HG03460 (cell line): ENCODE data around the gene KCNQ2.

Experiments used
- ATAC-seq: cut with Tn5 transposase; IDR thresholded peaks from one replicate; pipeline ENCODE4 v1.9.1; 2021; ENCODE audit not compliant: unreplicated experiment

Gene KCNQ2

DNA sequence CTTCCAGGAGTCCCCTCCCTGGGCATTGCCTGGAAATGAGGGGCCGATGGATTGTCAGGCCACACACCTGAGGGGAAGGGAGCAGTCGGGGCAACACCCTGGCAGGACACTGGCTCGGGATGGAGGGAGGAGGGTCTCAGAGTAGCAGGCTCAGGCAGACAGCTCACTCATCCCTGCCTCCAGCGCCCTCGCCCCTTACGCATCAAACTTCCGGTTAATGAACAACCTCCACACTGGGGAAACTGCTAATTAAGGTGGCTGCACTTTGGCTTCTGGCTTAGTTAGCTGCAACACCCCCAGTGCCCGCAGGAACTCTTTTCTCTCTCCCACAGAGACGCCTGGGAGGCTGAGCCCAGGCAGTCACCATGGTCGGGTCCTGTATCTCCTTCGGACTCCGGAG, 98.0 kb downstream of the KCNQ2 start:
- ATAC-seq, result no peak

DNA sequence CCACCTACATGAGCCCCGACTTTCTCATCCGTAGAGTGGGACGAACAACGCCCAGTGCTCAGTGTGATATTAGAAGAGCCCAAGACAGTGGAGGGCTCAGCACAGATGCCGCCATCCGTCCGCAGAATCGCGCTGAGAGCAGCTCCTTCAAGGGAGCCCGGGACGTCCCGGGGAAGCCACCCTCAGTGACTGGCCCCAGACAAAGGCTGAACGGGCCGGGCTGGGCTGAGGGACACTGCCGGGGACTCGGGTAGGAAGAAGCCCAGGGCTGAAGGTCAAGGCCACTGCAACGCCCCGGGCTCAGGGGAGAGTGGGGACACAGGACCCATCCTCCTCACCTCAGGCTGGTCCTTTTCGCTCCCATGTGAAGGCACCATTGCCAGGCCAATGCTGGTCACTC, 98.5 kb downstream of the KCNQ2 start:
- no peak for ATAC-seq

DNA sequence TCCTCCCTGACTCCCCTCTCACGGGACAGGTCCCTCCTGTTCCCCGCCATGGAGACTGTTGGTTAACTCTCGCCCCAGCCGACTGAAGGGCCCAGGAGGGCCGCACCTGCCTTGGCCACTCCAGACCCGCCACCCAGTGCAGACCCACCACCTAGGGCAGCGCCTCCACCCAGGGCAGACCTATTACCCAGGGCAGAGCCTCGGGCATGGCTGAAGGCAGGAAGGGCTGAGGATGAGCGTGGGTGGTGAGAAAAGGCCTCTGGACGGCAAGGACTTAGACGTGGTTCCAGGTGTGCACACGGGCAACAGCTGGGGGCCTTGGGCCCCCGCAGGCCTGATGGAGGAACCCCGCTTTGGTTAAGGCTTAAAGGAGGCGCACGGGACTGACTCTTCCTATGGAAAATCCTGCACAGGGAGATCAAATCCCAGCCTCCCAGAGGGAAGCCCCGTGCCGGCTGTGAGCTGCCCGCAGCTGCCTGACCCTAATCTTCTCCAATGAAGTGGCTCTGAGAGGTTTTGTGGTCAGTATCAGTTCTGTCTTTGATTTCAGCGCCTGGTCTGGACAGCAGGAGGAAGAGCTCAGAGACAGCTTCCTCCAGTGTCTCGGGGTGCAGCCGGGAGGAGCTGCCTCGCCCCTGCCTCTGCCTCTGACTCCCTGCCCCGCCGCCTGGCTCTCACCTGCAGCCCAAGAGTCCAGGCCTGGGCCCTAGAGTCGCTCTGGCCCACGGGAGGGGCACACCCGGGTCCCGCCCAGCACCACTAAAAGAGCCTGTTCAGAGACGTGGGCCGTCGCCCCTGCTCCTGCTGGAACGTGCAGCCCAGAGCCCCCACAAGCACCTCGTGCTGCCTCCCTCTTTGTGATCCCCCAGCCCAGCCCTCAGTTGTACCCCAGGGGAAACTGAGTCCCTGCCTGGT, 99.2 kb downstream of the KCNQ2 start:
- ATAC-seq, result no peak

DNA sequence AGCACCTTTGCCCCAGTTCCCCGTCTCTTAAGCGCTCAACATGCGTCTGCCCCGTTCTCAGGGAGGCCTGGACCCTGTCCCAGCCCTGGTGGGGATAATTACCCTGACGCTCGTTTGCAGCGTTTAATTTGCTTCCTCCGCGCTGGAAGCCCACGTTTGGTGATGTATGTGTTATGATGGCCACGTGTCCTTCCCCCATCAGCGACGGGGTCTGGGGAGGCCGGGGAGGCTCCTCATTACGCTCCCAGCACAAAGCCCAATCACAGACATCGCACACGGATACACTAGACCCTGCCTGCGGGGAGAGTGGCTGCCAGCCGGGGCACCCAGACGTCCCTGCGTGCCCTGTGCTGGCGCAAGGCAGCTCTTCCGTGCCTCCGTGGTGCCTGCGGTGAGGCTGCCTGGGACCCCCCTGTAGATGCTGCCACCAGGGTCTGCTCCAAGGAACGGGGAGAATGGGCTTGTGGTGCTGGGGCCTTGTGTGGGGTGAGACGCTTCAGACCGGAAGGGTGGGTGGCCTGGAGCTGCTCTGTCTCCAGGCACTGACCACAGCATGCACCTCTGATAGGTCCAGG, 101.1 kb downstream of the KCNQ2 start:
- ATAC-seq, result no peak

DNA sequence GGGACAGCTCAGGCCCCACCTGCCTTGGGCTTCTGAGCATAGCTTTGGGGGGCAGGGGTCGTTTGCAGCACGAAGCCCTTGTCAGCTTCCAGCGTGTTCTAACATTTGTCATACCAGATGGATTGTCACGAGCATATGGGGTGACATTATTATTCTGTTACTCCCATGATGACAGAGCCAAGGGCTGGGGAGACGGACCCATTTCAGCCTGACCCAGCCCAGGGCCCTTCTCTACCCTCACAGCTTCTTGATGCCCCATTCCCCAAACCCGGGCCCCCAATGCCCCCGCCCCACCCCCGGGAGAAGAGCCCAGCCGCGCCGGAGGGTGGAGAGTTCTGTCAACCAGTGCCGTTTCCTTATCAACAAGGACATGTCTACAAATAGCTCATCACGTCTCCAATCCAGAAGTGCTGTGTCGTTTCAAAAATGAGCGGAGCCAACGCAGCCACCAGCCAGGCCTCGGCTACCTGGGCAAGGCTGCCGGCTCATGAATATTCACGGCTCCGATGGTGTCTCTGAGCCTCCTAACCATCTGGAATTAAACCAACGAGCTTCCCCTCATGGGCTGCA, 101.8 kb downstream of the KCNQ2 start:
- no peak for ATAC-seq

DNA sequence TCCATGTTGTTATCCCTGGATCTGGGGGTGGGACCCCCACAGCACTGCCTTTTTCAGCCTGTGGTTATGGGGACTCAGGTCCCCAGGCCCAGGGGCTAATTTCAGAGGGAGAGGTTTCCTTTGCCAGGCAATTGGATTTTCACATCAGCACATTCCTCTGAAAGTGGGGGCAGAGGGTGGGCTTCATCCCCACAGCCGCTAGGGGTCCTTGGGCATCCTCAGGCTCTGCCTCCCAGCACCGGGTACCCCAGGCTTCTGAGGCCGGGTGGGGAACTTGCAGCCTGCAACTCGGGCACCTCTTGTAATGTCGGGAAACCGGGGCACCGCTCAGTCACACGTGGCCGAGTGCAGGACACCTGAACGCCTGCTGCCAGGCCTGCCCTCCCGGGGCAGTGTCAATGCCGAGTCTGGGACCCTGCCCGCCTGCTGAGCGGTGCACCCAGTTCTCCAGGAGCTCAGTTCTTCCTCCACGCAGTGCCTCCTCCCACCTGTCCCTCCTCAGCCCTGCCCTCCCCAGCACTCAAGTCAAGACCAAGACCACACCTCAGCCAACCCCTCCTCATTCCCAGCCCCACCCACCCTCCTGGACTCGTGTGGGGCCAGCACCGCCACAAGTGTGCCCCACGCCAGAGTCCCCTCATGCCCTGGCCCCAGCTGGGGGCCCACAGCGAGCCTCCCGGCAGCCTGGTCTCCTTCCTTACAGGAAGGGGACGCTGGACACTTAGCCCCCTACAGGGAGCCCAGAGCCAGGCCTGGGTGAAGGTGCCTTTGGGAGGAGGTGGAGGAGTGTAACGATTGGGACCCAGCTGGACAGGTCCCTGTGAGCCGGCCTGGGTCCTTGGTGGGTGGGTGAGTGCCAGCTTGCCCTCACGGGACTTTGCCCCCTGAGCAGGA, 102.5 kb downstream of the KCNQ2 start:
- ATAC-seq, result no peak

DNA sequence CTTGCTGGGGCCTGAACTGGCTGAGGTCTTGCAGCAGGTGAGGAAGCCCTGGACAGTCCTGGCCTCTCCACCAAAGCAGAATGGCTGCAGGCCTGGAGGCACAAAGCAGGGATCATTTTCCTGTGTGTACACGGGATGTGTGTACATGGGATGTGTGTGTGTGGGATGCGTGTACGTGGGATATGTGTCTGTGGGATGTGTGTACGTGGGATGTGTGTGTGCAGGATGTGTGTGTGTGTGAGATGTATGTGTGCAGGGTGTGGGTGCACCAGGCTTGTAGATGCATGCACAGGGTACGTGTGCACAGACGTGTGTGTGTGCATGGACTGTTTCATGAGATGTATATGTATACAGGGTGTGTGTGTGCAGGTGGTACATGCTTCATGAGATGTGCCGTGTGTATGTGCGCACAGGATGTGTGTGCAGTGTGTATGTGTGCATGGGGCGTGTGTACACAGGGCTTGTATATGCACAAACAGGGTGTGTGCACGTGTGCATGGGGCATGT, 103.4 kb downstream of the KCNQ2 start:
- ATAC-seq, result no peak

DNA sequence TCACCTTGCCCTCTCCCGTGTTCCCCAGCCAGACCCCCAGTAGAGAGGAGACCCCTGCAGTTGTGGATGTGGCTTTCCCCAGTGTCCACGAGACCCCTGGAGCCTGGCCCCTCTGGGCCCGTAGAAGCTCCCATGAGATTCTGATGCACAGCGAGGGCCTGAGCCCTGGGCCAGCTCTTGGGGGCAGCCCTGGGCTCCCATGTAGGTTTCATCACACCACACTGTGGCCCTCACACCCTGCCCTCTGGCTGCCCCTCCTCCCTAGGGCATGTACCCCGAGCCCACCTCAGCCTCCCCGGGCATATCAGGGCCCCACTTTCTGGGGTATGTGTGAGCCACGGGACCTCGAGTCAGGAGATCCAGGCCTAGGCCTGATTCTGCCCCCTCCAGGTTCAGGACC, 104.3 kb downstream of the KCNQ2 start:
- no peak for ATAC-seq

DNA sequence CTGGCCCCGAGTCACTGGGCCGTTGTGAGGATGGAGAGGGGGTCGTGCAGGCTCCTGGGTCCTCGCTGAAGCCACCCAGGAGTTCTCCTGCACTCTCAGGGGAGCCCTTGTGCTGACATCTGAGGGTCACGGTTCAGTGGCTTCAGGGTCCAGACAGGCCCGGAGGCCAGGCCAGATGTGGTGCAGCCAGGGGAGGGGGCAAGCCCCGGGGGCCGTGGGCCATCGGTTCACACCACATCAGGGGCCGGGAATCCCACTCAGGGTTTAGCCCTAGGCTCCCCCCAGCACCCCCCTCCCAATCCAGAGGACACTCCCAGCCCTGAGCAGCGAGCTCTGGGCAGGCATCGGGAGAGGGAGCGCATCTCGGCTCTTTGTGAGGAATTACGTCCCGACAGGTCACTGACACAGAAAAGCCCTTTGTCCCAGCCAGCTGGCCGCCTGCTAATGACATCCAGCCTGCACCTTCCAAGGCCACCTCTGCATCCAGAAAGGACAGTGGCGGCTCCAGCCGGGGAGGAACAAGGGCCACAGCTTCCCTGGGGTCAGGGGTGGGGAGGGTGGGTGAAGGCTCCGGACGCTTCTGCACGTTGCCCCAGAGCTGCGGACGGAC, 104.9 kb downstream of the KCNQ2 start:
- no peak for ATAC-seq

DNA sequence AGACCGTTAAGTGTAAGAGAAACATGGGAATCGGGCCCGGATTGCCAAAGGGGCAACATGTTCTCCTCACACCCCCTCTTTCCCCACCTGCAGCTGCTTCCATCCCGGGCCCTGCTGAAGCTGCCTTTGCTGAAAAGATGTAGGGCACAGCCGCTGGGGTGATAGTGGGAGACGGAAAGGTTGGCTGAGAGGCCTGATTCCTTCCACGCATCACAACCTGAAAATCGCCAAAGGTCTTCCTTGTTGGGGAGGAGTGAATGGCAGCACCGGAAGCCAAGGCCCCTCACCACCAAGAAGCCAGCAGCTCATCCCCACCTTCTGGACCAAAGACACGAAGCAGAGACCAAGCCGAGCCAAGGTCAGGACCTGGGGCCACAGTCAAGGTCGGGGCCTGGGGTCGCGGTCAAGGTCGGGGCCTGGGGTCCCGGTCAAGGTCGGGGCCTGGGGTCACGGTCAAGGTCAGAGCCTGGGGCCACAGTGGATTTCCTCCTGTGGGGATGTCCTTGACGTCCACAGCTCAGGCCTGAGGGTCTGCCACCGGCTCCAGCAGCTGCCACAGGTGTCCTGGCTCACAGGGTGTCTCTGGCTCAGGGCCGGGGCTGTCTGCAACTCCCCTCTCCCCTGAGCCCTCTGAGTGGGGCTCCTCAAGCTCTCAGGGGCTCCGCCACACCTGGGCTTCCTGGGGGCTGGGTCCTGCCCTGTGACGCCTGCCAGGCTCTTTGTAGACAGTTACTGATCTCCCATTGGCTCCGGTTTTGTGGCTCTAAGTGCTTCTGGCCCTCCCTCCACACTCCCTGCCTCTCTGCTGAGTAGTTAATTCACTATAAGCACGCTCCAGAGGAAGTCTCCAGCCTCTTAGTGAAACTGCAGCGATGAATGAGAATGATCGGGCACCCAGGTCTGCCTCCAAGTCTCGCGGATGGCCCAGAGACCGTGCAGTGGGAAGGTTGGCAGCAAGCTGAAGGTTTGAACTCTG, 105.8 kb downstream of the KCNQ2 start:
- no peak for ATAC-seq

DNA sequence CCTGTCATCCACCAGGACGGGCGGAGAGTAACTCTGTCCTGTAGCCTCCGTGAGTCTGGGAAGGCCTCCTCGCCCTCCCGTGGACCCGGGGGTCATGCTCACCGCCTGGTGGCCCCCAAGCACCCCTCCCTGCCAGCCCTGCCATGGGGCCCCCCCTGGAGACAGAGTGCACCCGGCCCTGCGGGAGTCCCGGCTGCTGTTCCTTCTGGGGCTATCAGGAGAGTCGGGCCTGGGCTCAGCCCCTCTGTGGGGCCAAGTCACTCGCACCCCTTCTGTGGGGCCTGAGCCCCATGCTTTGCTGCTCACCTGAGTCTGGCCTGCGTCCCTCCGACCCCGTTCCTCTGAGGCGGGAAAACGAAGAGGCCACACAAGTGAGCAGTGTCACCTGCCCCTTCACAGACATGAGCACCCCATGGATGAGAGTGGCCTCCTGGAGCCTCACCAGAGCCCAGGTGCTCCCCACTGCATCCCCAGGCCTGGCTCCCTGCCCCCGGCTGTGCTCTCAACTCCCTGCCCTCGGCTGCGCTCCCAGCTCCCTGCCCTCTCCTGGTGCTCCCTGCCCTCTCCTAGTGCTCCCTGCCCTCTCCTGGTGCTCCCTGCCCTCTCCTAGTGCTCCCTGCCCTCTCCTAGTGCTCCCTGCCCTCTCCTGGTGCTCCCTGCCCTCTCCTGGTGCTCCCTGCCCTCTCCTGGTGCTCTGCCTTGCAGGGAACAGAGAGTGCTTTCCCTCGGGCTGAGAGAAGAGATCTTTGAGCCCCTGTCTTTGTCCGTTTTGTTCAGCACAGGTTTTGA, 106.7 kb downstream of the KCNQ2 start:
- no peak for ATAC-seq

DNA sequence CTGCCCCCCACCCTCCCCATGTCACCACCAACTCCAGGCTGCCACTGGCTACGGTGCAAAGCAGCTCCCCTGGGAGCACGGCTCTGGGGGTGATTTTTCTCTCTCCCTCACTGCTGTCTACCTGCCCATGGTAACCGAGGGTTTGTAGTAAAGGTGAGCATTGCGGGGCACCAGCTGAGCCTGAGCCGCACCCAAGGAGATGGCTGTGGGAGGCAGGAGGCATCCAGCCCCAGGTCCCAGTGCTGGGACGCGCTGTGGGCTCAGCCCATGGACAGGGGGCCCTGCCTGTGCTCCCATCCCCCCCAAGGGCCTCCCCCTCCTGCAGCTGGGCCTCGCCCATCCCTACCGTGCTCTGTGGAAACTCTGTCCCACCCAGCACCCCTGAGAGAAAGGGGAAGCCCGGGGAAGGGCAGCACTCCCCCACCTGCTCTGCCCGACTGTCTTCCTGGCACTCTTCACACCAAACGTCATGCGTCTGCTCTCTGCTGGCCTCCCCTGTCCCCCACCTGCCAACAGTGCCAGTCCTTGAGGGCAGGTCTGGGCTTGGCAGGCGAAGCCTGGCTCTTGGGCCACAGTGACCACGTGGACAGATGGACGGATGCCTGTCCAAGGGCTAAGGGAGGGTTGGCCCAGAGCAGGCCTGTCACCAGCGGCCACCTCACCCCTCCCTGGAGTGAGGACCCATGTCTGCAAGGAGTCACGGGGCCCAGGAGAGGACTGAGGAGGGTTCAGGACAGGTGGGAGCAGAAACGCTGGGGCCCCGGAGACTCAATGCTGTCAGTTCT, 107.5 kb downstream of the KCNQ2 start:
- no peak for ATAC-seq

DNA sequence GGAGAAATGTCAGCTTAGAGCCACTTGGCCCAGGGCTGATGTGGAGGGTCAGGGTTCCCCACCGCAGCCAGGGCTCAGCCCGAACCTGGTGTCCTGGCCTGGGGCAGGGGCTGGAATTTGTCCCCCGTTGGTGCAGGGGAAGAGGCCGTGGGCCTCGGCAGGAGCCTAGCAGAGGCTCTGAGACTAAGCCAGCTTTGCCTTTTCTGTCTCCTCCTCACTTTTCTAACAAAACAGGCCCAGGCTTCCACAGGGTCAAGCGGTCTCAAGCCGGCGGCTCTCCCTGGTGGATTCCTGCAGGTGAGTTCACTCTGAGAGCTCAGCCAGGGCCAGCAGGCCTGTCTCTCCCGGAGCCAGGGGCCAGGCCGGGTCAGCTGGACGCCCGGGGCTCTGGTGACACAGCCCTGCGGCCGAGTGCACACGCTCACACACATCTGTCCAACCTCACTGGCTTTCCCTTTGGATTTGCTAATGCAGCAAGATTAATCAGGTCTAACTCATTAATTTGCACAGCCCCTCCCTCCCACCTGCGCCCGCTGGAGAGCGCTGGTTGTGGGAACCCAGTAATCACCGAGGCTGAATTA, 108.4 kb downstream of the KCNQ2 start:
- ATAC-seq, result no peak

DNA sequence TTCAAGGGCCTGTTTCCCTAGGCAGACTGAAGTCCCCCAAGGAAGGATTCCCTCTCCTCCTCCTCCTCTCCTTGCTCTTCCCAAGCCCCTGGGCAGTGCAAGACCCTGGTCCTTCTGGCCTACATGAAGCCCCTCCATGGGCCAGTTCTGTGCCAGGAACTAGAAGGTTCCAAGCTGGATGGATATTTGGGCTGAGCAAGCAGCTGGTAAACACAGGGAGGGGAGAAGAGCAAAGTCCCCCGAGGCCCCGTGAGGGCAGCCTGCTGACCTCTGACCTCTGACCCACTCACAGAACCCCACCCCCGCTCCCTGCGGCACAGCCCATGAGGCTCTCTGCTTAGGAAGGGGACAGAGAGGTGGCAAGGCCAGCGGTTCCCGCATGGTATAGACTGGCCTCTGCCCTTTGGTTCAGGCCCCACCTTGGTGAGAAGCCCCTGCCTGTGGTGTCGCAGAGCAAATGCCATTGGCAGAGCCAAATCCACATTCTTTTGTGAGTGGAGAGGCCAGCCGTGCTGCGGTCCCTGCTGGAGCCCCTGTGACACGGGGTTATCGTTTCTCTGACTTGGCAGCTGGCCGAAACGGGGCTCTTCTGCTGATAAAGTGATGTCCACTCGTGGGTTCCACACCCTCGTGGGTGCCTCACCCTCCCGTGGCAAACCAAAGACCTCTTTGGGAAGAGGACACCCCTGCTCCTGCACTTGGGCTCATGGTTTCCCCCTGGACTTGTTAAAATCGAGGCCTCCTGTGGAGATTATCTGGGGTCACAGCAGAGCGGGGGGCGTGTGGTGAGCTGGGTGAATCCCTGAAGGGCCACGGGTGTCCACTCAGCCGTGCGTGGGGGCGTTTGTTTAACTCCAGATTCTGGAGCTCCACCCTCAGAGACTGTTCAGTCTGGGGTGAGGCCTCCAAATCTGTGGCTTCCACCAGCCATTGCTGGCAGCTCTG, 109.2 kb downstream of the KCNQ2 start:
- no peak for ATAC-seq

DNA sequence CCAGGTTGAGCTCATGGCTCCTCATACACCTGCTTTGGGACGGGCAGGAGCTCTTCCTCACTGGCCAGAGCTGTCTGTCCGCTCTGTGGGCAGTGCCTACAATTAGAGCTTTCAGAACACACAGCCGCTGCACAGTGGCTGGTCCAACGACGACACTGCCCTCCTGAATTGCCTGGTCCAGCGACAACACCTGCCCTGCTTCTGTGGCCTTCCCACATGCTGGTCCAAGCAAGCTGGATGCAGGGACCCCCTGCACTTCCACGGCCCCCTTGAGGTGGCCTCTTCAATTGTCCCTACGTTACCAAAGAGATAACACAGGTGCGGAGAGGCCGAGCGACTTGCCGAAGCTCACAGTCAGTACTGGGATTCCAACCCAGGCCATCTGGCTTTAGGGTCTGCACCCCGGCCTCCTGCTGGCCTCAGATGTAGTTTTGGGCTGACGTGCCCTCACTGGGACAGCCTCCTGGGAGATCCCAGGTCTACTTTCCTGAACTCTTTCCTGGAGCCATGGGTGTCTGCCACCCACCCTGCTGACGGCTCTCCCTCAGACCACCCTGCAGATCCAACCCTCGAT, 109.9 kb downstream of the KCNQ2 start:
- no peak for ATAC-seq
